A673 (cell line): Measurements from ENCODE around the gene COL9A1.

Source experiments
- CTCF ChIP-seq: fragments of 300-800, 200-600 bp; sonication (generic); conservative IDR thresholded peaks from 2 replicates; pipeline ENCODE4 v1.5.1; 2017; ENCODE audit warnings: low read depth, mild to moderate bottlenecking, antibody characterized with exemption, low read length, moderate library complexity, mixed read lengths
- EZH2 ChIP-seq: fragments of 200-600 bp; sonication (generic); IDR thresholded peaks from 2 replicates; pipeline ENCODE4 v1.6.1; 2017; ENCODE audit warnings: borderline replicate concordance, low read depth, mild to moderate bottlenecking, mixed read lengths, antibody characterized with exemption, low read length; ENCODE audit not compliant: poor library complexity, severe bottlenecking

GRCh38 chr6:70221025-70221714 is 81.7 kb downstream of the COL9A1 start:
- TF ChIP-seq CTCF (peak; percentile 75), EZH2 (no peak)
